ENCODE data around the gene HNRNPU.

The HNRNPU gene

GRCh38 chr1:244800821-244801220, 63.5 kb downstream of the HNRNPU start:
- DNase-seq = no peak
